SK-MEL-5 (cell line): ENCODE data around the gene OR4X1. TPM values are rescaled to one million over a fixed set of nuclear protein-coding genes. Genes with fewer than 3 reads are reported as not detected.
"Not testable (repeated sequence)": the region's sequence is repeated elsewhere in the genome, so short reads cannot be mapped to it uniquely, and the experiment has no call there.

Experiments
- DNase-seq: peaks from one replicate; pipeline ENCODE4 v3.0.0-alpha.2; 2016; ENCODE audit warnings: low read depth, low spot score
- in situ Hi-C: cut with HindIII; loops from 2 replicates; pipeline ENCODE4 v1.10.0; 2016; ENCODE audit warnings: low sequenced_read_pairs, high pct_unique_total_duplicates, low pct_unique_long_range_greater_than_20kb
- polyA plus RNA-seq, 2 experiments: library from polyadenylated mRNA; depleted of rRNA; stranded (reverse); fragments of >200 nt; gene quantifications; 2 replicates each; pipeline ENCODE4 v1.2.3, GENCODE V29; 2015
- total RNA-seq: library from RNA; depleted of rRNA; stranded (reverse); fragments of >200 nt; shearing (Covaris generic); gene quantifications from 2 replicates; pipeline ENCODE4 v1.2.3, GENCODE V29; 2014; rRNA removed

Gene OR4X1
- total RNA-seq, result not detected in 2 replicates
- not detected in 2 replicates for polyA plus RNA-seq (2015; cell fraction: cytosol; rRNA removed)
- not detected in 2 replicates for polyA plus RNA-seq (2015; cell fraction: nucleus; rRNA removed)

GRCh38 chr11:48263423-48263911 is at the start of gene OR4X1:
Gene OR4X1, plus strand, starts transcription at chr11:48263861. Its CDS starts 0 bp downstream, at chr11:48263861.
- in situ Hi-C loops, result no loop called here
- DNase-seq, result no peak

- in situ Hi-C loops, result no loop called here
- no peak for DNase-seq
Observed at GRCh38 chr11:48216510-48216909, 47.2 kb upstream of the OR4X1 start, which contains the start of gene OR4B1. Gene OR4B1, plus strand, starts transcription at chr11:48216810. Its CDS starts 0 bp downstream, at chr11:48216810.

GRCh38 chr11:48228761-48229160 is 34.9 kb upstream of the OR4X1 start:
- in situ Hi-C loops, result no loop called here
- no peak for DNase-seq

- DNase-seq, in situ Hi-C loops: not testable (repeated sequence)
Observed at GRCh38 chr11:48230057-48230456, 33.6 kb upstream of the OR4X1 start.

GRCh38 chr11:48237727-48238126 is 25.9 kb upstream of the OR4X1 start:
- DNase-seq, result no peak
- in situ Hi-C loops, result no loop called here

- in situ Hi-C loops, result no loop called here
- no peak for DNase-seq
Observed at GRCh38 chr11:48242501-48242900, 21.2 kb upstream of the OR4X1 start.

- in situ Hi-C loops, result no loop called here
- no peak for DNase-seq
Observed at GRCh38 chr11:48244804-48245203, 18.9 kb upstream of the OR4X1 start, which contains the start of gene OR4X2. Gene OR4X2, plus strand, starts transcription at chr11:48245104. Its CDS starts 0 bp downstream, at chr11:48245104.

GRCh38 chr11:48248902-48249301 is 14.8 kb upstream of the OR4X1 start:
- no peak for DNase-seq
- in situ Hi-C loops, result no loop called here

- in situ Hi-C loops, result no loop called here
- no peak for DNase-seq
Observed at GRCh38 chr11:48261600-48261999, 2.1 kb upstream of the OR4X1 start.

- DNase-seq, result no peak
- in situ Hi-C loops, result no loop called here
Observed at GRCh38 chr11:48270621-48271020, 7.0 kb downstream of the OR4X1 start.

GRCh38 chr11:48272606-48273005 is 8.9 kb downstream of the OR4X1 start:
- no peak for DNase-seq
- in situ Hi-C loops, result no loop called here

GRCh38 chr11:48305923-48306322 is 42.3 kb downstream of the OR4X1 start, which contains the start of gene OR4S1:
Gene OR4S1, plus strand, starts transcription at chr11:48306223. Its CDS starts 0 bp downstream, at chr11:48306223.
- in situ Hi-C loops, result no loop called here
- no peak for DNase-seq

GRCh38 chr11:48307760-48308386 is 44.2 kb downstream of the OR4X1 start:
- in situ Hi-C loops, result no loop called here
- DNase-seq, result peak; percentile 82

- DNase-seq, in situ Hi-C loops: not testable (repeated sequence)
Observed at GRCh38 chr11:48313590-48313989, 49.9 kb downstream of the OR4X1 start.

Other genes with a start within 250 kb of the OR4X1 start
- gene OR4B1, start 47.1 kb upstream of the OR4X1 start, total RNA-seq, result not detected in 2 replicates
- not detected in 2 replicates for gene OR4X2, start 18.8 kb upstream of the OR4X1 start, total RNA-seq
- gene OR4S1, start 42.4 kb downstream of the OR4X1 start, total RNA-seq, result not detected in 2 replicates
- gene OR4C3, start 61.1 kb downstream of the OR4X1 start, total RNA-seq, result not detected in 2 replicates
- not detected in 2 replicates for gene OR4C5, start 102.6 kb downstream of the OR4X1 start, total RNA-seq
- gene OR4A47, start 224.9 kb downstream of the OR4X1 start, total RNA-seq, result not detected in 2 replicates